Left colon (tissue), 2 donors: ENCODE measurements around the gene C1orf21. TPM values are rescaled to one million over a fixed set of nuclear protein-coding genes. Genes with fewer than 3 reads are reported as not detected.

Experiments
- ATAC-seq: fragments of 200-7000 bp; cut with Tn5 transposase; one replicate; pipeline ENCODE4 v1.9.1; 2020; ENCODE audit warnings: mild to moderate bottlenecking, moderate library complexity
- DNase-seq, 2 donors: peaks; one replicate each; pipeline ENCODE4 v3.0.0-alpha.2; 2020
- intact Hi-C, 2 donors: fragments of 100-400 bp; cut with DNase I in 1 of 2; cut with micrococcal nuclease in 1 of 2; formaldehyde crosslinking; loops; one replicate each; pipeline versions ENCODE4 v1.11.2 to v1.14.0; 2022; cut with DNase I, micrococcal nuclease
- total RNA-seq, 2 donors: library from RNA; stranded (reverse); fragmentation: NEBNext Ultra II Directional; extraction: Animal tissue kit (Norgen Biotek cat#: 25700); gene quantifications; one replicate each; pipeline ENCODE4 v1.2.1, GENCODE V29; 2021
- donor health status: DM: no; HTN: no; CAD: no.
- donor health status: DM: yes; HTN: yes; CAD: no.

C1orf21 gene
- total RNA-seq, 2 donors from 2014 or later = 105 to 106 TPM

DNA sequence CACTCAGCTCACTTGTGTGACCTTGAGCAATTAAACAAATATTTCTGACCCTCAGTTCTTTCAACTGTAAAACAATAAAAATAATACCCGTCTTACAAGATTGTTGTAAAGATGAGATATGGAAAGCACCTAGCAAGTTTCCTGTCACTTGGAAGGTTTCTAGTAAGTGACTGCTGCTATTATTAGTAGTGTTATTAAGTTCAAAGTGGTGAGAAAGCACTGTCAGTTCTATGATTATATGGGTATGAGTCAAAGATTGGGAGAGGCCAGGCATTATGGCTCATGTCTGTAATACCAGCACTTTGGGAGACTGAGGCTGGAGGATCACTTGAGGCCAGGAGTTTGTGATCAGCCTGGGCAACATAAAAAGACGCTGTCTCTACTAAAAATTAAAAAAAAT is 145.4 kb downstream of the C1orf21 start:
- DNase-seq (no peak), ATAC-seq (no peak)
- intact Hi-C loops = no loop called here

DNA sequence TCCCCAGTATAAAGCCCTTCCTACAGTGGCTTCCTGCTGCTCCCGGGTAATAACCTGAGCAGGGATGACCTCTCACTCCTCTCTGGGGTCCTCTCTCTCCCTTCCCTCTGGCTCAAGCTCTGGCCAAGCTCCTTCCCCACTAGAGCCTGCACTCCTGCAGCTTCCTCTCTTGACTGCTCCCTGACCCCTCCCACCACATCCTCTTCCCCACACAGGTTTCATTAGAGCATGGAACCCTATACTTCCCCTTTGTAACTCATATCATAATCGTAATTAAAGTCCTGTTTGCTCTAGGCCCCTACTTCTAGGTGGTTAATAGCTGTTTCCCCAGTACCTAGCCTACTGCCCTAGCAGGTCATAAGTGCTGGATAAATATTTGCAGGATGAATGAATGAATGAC is 146.2 kb downstream of the C1orf21 start:
- peak; percentile 30 for ATAC-seq
- intact Hi-C loops = no loop called here
- no peak for DNase-seq

DNA sequence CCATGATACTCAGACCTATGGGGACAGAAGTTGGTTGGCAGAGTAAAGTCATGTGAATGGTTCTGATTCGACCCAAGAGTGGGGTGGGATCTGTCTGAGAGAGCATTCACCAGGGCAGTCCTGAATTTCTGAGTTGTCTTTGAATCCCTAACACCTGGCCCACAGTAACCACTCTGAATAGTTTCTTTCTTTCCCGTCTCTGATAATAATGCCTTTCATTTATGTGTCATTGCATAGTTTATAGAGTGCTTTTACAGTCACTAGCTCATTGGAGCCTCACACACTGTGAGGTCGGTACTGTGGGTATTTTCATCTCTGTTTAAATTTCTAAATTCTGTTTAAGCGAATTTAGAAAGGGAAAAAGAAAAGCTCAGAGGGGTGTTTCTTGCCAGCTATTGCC is 147.1 kb downstream of the C1orf21 start:
- no peak for DNase-seq
- peak; percentile 69 for ATAC-seq
- intact Hi-C loops = no loop called here

DNA sequence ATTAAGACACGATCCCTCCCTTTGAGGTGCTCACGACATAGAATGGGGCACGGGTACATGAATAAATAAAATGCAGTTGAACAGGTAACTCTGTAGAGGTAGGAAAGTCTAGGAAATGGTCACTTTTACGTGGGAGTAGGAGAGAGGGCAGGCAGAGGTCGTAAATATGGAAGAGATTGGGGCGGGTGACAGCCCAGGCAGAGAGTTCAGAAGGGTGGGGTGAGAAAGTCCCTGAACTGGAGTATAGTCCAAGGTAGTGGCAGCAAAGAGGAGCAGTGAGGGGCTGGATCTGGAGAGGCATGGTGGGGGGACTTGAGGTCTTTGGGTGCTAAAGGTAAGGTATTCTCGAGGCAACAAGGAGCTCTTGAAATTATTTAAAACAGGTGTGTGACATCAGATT is 147.9 kb downstream of the C1orf21 start:
- ATAC-seq = peak; percentile 89
- intact Hi-C loops = no loop called here
- peak in 1 of 2 donors; percentile 12 for DNase-seq

DNA sequence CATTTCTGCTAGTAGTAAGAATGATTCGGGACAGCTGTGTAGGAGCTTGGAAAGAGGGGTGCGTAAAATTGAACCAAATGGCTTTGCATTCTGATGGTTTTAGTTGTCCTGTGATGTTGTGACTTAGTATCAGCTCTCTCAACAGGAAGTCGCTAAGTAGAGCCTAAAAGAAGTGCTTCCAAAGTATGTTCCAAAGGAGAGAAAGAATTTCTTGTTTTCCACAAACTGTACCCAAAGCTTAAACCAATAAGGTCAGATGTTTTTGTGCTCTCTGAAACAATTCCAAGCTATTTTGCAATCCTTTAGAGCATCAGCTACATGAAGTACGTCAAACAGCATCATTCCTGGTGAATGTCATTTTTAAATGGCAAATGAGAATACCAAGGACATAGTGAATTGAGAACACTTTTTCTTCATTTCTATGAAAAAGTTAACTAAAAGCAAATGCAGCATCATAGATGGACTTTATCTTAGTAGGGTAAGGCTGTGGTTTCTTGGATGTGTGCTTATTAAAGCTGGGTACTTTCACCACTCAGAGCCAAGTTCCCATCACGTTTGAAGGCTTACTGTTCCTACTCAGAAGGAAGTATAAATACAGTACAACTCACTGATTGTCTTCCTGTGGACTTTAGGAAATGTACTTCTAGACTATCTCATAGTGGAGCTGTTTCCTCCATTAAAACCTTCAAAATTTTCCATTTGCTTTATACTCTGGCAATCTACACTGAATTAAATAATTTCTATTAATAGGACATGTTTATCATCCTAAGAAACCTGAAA is 148.6 kb downstream of the C1orf21 start:
- ATAC-seq (no peak), DNase-seq (no peak)
- intact Hi-C loops = no loop called here

DNA sequence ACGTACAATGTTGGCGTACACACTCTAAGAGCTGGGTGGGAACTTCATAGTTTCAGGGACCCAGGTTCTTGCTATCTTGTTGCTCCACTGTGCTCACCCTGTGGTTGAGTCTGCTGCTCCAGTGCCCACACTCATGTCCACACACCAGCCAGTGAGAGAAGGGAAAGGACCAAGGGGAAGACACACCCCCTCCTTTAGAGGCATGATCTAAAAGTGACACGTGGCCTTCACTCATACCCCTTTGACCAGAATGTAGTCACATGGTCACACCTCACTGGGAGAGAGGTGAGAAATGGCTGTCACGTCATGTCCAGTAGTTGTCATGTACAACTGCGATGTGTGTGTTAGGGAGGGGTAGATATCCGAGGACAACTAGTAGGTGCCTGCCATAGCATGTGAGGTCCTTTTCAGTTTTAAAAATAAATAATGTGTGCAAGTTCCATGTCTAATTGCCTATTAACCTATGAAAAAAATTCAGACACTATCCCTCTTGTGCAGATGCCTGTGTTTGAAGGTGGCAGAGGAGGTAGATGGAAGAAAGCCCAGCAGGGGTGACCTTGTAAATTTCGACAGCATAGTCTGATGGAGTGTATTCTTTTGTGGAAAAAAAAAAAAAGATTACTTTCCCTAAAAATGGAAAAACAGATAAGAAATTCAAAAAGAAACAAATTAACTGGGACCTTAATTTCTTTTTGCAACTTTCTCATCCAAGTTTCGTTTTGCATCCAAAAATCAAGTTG is 149.6 kb downstream of the C1orf21 start:
- DNase-seq (no peak), ATAC-seq (no peak)
- intact Hi-C loops = no loop called here

DNA sequence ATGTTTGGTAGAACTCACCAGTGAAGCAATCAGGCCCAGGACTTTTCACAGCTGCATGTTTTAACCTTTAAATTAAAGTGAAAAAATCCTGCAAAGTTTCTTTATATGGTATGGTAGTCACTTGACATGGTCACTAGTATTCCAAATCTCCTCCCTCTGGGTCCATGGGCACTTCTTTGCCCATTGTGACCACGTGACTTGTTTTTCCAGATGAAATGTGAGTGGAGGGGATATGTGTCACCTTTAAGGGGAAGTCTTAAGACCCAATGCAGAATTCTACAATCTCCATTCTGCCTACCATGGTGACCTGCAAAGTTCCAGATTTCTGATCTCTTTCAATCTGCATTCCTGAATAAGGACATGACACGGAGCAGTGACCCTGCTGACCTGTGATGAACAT is 152.8 kb downstream of the C1orf21 start:
- DNase-seq (no peak), ATAC-seq (no peak)
- intact Hi-C loops = no loop called here

DNA sequence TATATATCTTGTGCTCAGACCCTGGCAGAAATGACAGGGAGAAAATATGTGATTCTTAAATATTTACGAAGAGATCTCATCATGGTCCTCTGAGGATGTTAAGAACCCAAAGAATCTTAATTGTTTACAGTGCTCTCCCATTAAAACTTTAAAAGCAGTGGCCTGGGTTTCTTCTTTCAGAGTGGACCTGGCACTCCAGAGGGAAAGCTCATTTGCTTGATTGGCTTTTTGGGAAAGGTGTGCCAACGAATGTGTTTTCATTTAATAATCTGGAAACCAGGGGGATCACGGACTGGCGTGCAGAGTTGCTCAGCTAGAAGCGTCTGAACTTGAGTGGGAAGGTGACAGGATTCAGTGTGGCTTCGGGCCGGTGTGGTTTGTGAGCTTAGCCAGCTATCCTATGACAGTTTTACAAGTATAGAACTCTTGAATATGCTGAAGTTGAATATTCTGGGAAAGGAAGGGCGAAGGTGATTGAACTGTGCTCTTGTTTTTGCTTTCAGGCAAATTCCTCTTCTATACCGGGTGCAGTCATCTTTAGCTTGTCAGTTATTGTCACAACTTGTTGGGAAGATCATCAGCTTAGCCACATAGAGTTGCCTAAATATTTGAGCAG is 154.8 kb downstream of the C1orf21 start:
- ATAC-seq = no peak
- intact Hi-C loops = no loop called here
- no peak for DNase-seq

DNA sequence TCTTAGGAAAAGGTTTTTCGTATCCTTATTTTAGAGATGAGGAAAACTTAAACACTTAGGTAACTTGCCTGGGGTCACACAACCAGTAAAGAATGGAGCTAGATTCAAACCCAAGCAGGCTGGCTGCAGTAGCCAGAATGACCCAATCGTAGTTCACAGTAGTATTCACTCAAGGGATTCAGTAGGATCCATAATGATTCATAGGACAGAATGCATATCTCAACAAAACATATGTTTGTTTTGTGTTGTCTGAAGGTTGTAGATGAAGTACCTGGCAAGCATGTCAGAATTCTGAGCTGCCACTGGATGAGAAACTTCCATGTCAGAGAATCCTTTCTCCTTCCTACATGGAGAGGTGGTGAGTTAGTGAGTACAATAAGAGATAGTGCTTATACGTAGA is 155.5 kb downstream of the C1orf21 start:
- DNase-seq (no peak), ATAC-seq (no peak)
- intact Hi-C loops = no loop called here

DNA sequence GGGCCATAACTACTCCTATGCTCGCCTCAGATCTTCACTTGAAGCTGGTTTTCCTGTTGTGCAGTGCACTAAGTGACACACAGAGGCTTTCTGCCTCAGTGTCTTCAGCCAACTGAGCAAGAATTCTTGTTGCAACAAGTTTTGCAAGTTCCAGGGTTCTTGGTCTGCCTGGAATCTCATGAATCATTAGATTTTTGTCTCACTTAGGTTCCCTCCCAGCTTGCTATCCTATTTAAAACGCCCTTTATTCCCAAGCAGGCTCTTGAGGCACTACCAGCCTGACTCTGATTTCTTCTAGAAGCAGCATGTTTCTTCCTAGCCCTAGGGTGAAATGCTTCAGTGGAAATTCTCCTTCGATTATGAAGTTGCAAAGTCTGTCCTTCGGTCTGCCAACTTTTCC is 158.8 kb downstream of the C1orf21 start:
- ATAC-seq (no peak), DNase-seq (no peak)
- intact Hi-C loops = no loop called here

DNA sequence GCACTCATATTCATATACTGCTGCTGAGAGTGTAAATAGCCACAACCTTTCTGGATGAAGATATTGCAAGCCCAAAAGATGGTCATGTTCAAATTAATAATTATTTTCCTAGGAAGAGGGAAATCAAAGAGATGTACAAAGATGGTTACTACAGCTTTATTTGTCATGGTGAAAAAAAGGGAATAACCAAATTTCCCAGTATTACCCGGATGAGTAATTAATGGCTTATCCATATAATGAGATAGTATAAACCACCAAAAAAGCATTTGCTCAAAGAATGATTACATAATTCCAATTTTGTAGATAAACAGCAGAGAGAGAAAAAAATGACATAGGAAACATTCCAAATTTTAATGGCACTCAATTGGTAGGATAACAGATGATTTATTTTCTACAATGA is 165.6 kb downstream of the C1orf21 start:
- intact Hi-C loops = no loop called here

DNA sequence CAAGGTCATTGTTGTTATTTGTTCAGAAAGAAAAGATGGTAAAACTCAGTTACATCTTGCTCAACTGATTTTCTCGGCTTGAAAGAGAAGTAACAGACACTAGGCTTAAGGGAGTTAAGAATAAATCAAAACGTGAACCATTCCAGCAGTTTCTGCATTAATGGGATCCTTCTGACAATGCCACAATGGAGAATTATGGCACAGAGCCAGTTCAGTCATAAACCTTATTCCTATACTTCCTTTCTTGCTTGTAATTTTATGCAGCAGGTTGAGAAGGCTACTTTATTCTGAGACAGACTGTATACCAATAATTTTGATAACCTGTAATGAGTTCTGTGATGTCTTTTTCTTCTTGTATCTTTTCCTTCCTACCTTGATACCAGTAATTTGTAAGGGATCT is 167.0 kb downstream of the C1orf21 start:
- DNase-seq (no peak), ATAC-seq (peak; percentile 57)
- intact Hi-C loops = no loop called here

More for the DNA sequence above, 165.6 kb downstream of the C1orf21 start:
- ATAC-seq = no peak
- DNase-seq = no peak

DNA sequence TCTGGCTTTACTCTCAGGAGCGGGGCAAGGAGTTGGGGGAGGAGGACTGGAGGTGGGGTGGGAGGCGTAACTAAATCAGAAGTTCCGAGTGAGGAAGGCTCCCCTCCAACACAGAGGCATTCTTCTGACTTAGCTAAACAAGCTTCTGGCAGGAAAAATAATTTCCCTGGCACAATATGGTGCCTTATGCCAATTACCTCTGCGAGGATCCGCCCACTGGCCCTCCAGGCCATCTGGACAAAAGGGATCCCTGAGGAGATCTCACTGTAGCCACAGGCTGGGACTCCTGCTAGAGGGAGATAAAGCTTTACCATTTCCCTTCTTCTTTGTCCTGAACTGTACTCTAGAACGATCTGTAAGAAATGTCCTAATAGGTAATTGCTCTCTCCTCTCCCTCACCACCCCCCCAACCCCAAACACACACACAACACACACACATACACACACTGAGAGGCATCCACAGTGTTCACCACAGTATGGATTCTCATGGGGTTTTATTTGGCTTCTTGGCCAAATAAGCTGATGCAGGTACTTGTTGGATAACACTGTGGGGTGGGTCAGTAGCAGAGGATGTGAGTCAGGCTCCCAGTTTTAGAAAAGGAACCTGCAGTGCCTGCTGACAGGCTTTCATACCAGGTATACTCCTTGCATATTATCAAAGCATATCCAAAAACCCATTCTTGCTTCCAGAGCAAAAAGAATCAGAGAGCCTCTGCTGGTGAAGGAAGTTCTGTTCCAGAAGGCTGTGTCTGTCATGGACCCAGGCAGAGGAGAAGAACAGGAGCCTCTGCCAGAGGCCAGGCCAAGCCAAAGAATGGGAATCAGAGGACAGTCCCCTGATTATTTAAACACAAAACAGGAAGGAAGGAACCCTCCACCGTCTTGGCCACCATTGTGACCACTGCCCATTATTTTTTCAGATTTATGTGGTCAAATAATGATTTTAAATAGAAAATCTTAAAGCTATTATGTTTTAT is 169.1 kb downstream of the C1orf21 start:
- ATAC-seq (no peak), DNase-seq (no peak)
- intact Hi-C loops = no loop called here

DNA sequence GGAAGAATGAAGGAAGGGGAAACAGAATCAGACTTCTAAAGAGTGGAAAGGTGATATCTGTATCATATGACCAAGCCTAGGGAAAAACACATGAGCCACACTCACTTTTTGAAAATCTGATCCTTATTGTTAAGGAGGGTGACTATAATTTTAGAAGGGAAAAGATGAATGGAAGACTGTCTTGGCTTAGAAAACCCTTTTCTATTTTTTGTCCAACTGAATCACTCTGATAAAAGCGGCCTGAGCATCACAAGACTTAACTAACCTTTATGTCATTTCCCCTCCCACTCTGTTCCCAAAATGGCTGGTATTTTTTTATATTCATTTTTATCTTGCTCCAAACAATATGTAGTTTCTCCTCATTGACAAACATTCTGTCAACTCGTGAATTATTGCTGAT is 169.8 kb downstream of the C1orf21 start:
- DNase-seq (no peak), ATAC-seq (no peak)
- intact Hi-C loops = no loop called here

DNA sequence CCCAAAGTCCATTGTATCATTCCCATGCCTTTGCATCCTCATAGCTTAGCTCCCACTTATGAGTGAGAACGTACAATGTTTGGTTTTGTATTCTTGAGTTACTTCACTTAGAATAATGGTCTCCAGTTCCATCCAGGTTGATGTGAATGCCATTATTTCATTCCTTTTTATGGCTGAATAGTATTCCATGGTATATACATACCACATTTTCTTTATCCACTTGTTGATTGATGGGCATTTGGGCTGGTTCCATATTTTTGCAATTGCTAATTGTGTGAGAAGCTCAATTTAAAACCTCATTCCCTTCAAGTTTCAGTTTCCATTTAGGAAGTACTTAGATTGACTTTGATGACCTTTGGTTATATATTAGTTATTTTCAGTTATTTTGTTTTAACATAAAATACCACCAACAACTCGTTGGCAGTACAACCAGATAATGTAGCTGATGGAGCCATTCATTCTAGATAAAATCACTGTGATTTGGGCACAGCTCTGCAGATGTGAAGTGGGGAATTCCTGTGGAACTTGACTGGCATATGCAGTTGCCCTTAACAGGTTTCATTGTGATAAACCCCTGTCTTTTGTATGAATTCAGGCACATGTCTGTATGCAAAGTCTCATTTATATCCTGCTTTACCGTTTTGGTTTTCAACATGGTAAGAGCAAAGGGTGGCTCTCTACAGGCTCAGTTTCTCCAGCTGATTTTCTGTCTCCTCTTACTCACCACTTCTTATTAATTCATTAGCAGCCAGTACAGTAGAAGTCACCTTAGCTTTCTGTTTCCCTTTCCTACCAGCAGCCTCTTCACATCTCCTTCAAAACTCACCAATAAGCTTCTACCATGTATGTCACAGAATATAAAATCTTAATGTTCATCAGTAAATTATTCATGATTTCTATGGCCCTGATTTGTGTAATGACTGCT is 170.9 kb downstream of the C1orf21 start:
- intact Hi-C loops = no loop called here
- DNase-seq (no peak), ATAC-seq (no peak)

DNA sequence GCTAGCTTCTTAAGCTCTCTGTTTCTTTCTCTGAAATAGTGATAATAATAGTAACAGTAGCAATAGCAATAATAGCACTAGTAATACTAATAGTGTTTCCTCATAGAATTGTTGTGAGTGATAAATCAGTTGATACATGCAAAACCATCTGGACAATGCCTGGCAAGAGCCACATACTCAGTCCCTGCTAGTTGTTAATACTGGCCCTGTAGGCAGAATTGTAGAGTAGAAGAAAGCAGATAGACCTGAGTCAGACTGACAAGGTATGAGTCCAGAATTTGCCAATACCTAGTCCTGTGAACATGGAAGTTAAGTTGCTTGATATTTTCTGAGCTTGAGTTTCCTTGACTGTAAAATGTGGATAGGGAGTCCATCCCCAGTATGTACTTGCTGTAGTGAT is 171.9 kb downstream of the C1orf21 start:
- no peak for ATAC-seq

DNA sequence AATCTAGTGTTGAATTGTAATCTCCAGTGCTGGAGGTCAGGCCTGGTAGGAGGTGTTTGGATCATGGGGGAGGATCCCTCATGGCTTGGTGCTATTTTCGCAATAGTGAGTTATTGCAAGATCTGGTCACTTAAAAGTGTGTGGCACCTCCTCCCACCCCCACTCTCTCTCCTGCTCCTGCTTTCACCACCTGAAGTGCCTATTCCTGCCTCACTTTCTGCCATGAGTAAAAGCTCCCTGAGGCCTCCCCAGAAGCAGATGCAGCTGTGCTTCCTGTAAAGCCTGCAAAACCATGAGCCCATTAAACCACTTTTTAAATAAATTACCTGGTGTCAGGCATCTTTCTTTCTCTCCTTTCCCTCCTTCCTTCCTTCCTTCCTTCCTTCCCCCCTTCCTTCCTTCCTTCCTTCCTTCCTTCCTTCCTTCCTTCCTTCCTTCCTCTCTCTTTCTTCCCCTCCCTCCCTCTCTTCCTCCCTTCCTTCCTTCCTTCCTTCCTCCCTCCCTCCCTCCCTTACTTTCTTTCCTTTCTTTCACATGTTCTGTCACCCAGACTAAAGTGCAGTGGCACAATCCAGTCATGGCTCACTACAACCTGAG is 172.4 kb downstream of the C1orf21 start:
- intact Hi-C loops = no loop called here
- ATAC-seq = no peak

More for the DNA sequence above, 171.9 kb downstream of the C1orf21 start:
- DNase-seq = no peak
- intact Hi-C loops = no loop called here

More for the DNA sequence above, 172.4 kb downstream of the C1orf21 start:
- no peak for DNase-seq
